DOHH2 (cell line): ENCODE results near the gene POLK.

Experiments
- H3F3A ChIP-seq: fragments of 200-600 bp; sonication (generic), shearing (Covaris generic); 2 replicates; pipeline ENCODE4 v1.6.0; 2016; ENCODE audit warnings: antibody characterized with exemption, mild to moderate bottlenecking; ENCODE audit not compliant: control insufficient read depth, insufficient read depth
- H3K27ac ChIP-seq: fragments of 200-600 bp; sonication (generic); 2 replicates; pipeline ENCODE4 v1.5.1; 2014; ENCODE audit warnings: low read depth, mild to moderate bottlenecking, low read length, moderate library complexity
- H3K27me3 ChIP-seq: fragments of 200-600 bp; sonication (generic); 2 replicates; pipeline ENCODE4 v1.6.1; 2014; ENCODE audit warnings: mild to moderate bottlenecking, low read length, mixed read lengths; ENCODE audit not compliant: control insufficient read depth
- H3K36me3 ChIP-seq: fragments of 200-600 bp; sonication (generic); 2 replicates; pipeline ENCODE4 v1.6.1; 2014; ENCODE audit warnings: mild to moderate bottlenecking, low read length, moderate library complexity, mixed read lengths; ENCODE audit not compliant: control insufficient read depth
- H3K4me1 ChIP-seq: fragments of 200-600 bp; sonication (generic); 2 replicates; pipeline ENCODE4 v1.6.1; 2014; ENCODE audit warnings: mild to moderate bottlenecking, low read length, mixed read lengths; ENCODE audit not compliant: control insufficient read depth
- H3K4me2 ChIP-seq: fragments of 200-600 bp; sonication (generic); 2 replicates; pipeline ENCODE4 v1.6.0; 2014; ENCODE audit warnings: mild to moderate bottlenecking, low read length, moderate library complexity
- H3K4me3 ChIP-seq: fragments of 200-600 bp; sonication (generic); 2 replicates; pipeline ENCODE4 v1.5.1; 2014; ENCODE audit warnings: mild to moderate bottlenecking, low read length, mixed read lengths
- H3K79me2 ChIP-seq: fragments of 200-600 bp; sonication (generic); 2 replicates; pipeline ENCODE4 v1.6.1; 2014; ENCODE audit warnings: mild to moderate bottlenecking, low read length, mixed read lengths; ENCODE audit not compliant: control insufficient read depth
- H3K9me2 ChIP-seq: fragments of 200-600 bp; sonication (generic); replicated peaks from 2 replicates; pipeline ENCODE4 v1.6.1; 2014; ENCODE audit warnings: mild to moderate bottlenecking, low read length, mixed read lengths; ENCODE audit not compliant: control insufficient read depth
- H3K9me3 ChIP-seq: fragments of 200-600 bp; sonication (generic); 2 replicates; pipeline ENCODE4 v1.6.1; 2014; ENCODE audit warnings: antibody characterized with exemption, low read length, mixed read lengths; ENCODE audit not compliant: control insufficient read depth, insufficient read depth
- H4K20me1 ChIP-seq: fragments of 200-600 bp; sonication (generic); 2 replicates; pipeline ENCODE4 v1.6.0; 2014; ENCODE audit warnings: low read depth, mild to moderate bottlenecking, antibody characterized with exemption, low read length, moderate library complexity; ENCODE audit not compliant: control insufficient read depth, insufficient read depth
- CTCF ChIP-seq: fragments of 200-600 bp; sonication (generic); IDR thresholded peaks from one replicate; pipeline ENCODE4 v1.5.1; 2014; ENCODE audit warnings: antibody characterized with exemption, mild to moderate bottlenecking, low read depth, low read length; ENCODE audit not compliant: poor library complexity, severe bottlenecking
- EZH2phosphoT487 ChIP-seq: fragments of 200-600 bp; sonication (generic); IDR thresholded peaks from 2 replicates; pipeline ENCODE4 v1.6.1; 2017; ENCODE audit warnings: borderline replicate concordance, mild to moderate bottlenecking, antibody characterized with exemption, low read length, moderate library complexity, mixed read lengths

Gene POLK

GRCh38 chr5:75538211-75538610 is 26.5 kb downstream of the POLK start:
- TF ChIP-seq CTCF (no peak), EZH2phosphoT487 (no peak)
- H3K36me3 ChIP-seq: peaks cover 3% of the 10 kb centered on the region; the same call in 1 of the 2 replicates
- H3K79me2 ChIP-seq: peaks cover 30% of the 10 kb centered on the region

GRCh38 chr5:75545131-75545530 is 33.4 kb downstream of the POLK start:
- no peak overlapping the region for H3K4me3 ChIP-seq
- H4K20me1 ChIP-seq: no peaks in the 10 kb centered on the region
- no peaks in the 10 kb centered on the region for H3K9me2 ChIP-seq
- no peak overlapping the region for H3K4me2 ChIP-seq
- H3K27me3 ChIP-seq: no peaks in the 10 kb centered on the region
- H3F3A ChIP-seq: 0 out of 2 replicates have a peak, but pooled peaks cover 2% of the 10 kb centered on the region
- TF ChIP-seq CTCF (no peak), EZH2phosphoT487 (no peak)
- H3K4me1 ChIP-seq: peaks cover 3% of the 10 kb centered on the region
- no peak overlapping the region for H3K27ac ChIP-seq
- no peaks in the 10 kb centered on the region for H3K79me2 ChIP-seq
- H3K9me3 ChIP-seq: no peaks in the 10 kb centered on the region
- no peaks in the 10 kb centered on the region; the same call in 1 of the 2 replicates for H3K36me3 ChIP-seq

More at GRCh38 chr5:75538211-75538610, 26.5 kb downstream of the POLK start:
- H3F3A ChIP-seq: 0 out of 2 replicates have a peak, but pooled peaks cover 2% of the 10 kb centered on the region
- no peak overlapping the region for H3K4me3 ChIP-seq
- no peaks in the 10 kb centered on the region for H4K20me1 ChIP-seq
- no peaks in the 10 kb centered on the region for H3K9me2 ChIP-seq
- no peak overlapping the region for H3K27ac ChIP-seq
- H3K4me2 ChIP-seq: no peak overlapping the region
- no peaks in the 10 kb centered on the region for H3K9me3 ChIP-seq
- no peaks in the 10 kb centered on the region for H3K27me3 ChIP-seq
- H3K4me1 ChIP-seq: peaks cover 3% of the 10 kb centered on the region

- no peaks in the 10 kb centered on the region for H3K9me2 ChIP-seq
- no peak overlapping the region for H3K4me2 ChIP-seq
- H4K20me1 ChIP-seq: no peaks in the 10 kb centered on the region
- H3K79me2 ChIP-seq: no peaks in the 10 kb centered on the region
- H3K36me3 ChIP-seq: no peaks in the 10 kb centered on the region; the same call in 1 of the 2 replicates
- TF ChIP-seq EZH2phosphoT487 (no peak), CTCF (no peak)
- H3K4me3 ChIP-seq: no peak overlapping the region
- H3K4me1 ChIP-seq: peaks cover 3% of the 10 kb centered on the region
- no peaks in the 10 kb centered on the region for H3K9me3 ChIP-seq
- H3F3A ChIP-seq: no peaks in the 10 kb centered on the region
- no peak overlapping the region for H3K27ac ChIP-seq
- no peaks in the 10 kb centered on the region for H3K27me3 ChIP-seq
These were observed 35.1 kb downstream of the POLK start for GRCh38 chr5:75546830-75547229.
